IMR-90 (cell line): ENCODE measurements around the gene GPATCH8. TPM values are rescaled to one million over a fixed set of nuclear protein-coding genes. Genes with fewer than 3 reads are reported as not detected.

Source experiments
- ATAC-seq: fragments of 200-7000 bp; cut with Tn5 transposase; 2 replicates; pipeline ENCODE4 v1.9.1; 2020; ENCODE audit warnings: low read depth, mild to moderate bottlenecking, moderate library complexity
- BruUV-seq: library from RNA; stranded (reverse); fragments of 400-500 nt; replicated peaks from 2 replicates; lab custom pipeline; 2021; lab: Mats Ljungman, UMichigan
- CTCF ChIA-PET: fragments of 300-600 bp; formaldehyde crosslinking; extraction: SDS; loops from one replicate; lab custom pipeline; 2021; ENCODE audit warnings: antibody characterized with exemption; lab: Yijun Ruan, JAX
- POLR2A ChIA-PET: fragments of 300-600 bp; sonication (Branson Sonifier 250); formaldehyde crosslinking; loops from one replicate; lab custom pipeline; 2022; ENCODE audit warnings: antibody characterized with exemption; ENCODE audit not compliant: unreplicated experiment; lab: Charles Lee
- DNase-seq: peaks from one replicate; pipeline ENCODE4 v3.0.0; 2013
- H2AFZ ChIP-seq: replicated peaks from 2 replicates; pipeline ENCODE3; 2013; ENCODE audit warnings: low read length, mild to moderate bottlenecking; ENCODE audit not compliant: poor library complexity
- H2AK5ac ChIP-seq: 2 replicates; pipeline ENCODE4 v1.6.1; 2013; ENCODE audit warnings: low read depth, low read length, inconsistent platforms
- H2AK9ac ChIP-seq: replicated peaks from 2 replicates; pipeline ENCODE3; 2013; ENCODE audit warnings: mild to moderate bottlenecking, low read depth, low read length, moderate library complexity; ENCODE audit not compliant: poor library complexity
- H2BK120ac ChIP-seq: 2 replicates; pipeline ENCODE4 v1.6.1; 2013; ENCODE audit warnings: low read depth, low read length, inconsistent platforms
- H2BK15ac ChIP-seq: 3 replicates; pipeline ENCODE4 v1.6.1; 2013; ENCODE audit warnings: low read depth, low read length, inconsistent platforms
- H2BK20ac ChIP-seq: 2 replicates; pipeline ENCODE4 v1.6.1; 2013; ENCODE audit warnings: low read depth, mild to moderate bottlenecking, inconsistent platforms, low read length, moderate library complexity
- H2BK5ac ChIP-seq: 2 replicates; pipeline ENCODE4 v1.6.1; 2013; ENCODE audit warnings: mild to moderate bottlenecking, low read depth, low read length, inconsistent platforms; ENCODE audit not compliant: poor library complexity, severe bottlenecking
- H3K14ac ChIP-seq: replicated peaks from 2 replicates; pipeline ENCODE4 v1.6.1; 2013; ENCODE audit warnings: low read depth, low read length, inconsistent platforms
- H3K18ac ChIP-seq: 2 replicates; pipeline ENCODE4 v1.6.1; 2013; ENCODE audit warnings: low read depth, low read length, control low read depth
- H3K23ac ChIP-seq: 2 replicates; pipeline ENCODE4 v1.6.1; 2013; ENCODE audit warnings: low read depth, low read length, inconsistent platforms
- H3K27ac ChIP-seq: 2 replicates; pipeline ENCODE4 v1.5.1; 2013; ENCODE audit warnings: mild to moderate bottlenecking, control low read depth, low read length; ENCODE audit not compliant: insufficient read depth
- H3K27me3 ChIP-seq: 2 replicates; pipeline ENCODE4 v1.6.1; 2013; ENCODE audit warnings: low read length; ENCODE audit not compliant: control insufficient read depth, insufficient read depth
- H3K36me3 ChIP-seq: 2 replicates; pipeline ENCODE4 v1.6.1; 2013; ENCODE audit warnings: low read length, mixed read lengths; ENCODE audit not compliant: control insufficient read depth, insufficient read depth
- H3K4ac ChIP-seq: 2 replicates; pipeline ENCODE4 v1.6.1; 2013; ENCODE audit warnings: low read depth, low read length, inconsistent platforms
- H3K4me1 ChIP-seq: 2 replicates; pipeline ENCODE4 v1.6.1; 2013; ENCODE audit warnings: low read length, mixed read lengths; ENCODE audit not compliant: control insufficient read depth, insufficient read depth
- H3K4me2 ChIP-seq: 2 replicates; pipeline ENCODE4 v1.6.1; 2013; ENCODE audit warnings: low read depth, mild to moderate bottlenecking, control low read depth, low read length, moderate library complexity
- H3K4me3 ChIP-seq: 2 replicates; pipeline ENCODE4 v1.5.1; 2013; ENCODE audit warnings: low read depth, mild to moderate bottlenecking, control low read depth, low read length, moderate library complexity; ENCODE audit not compliant: insufficient read depth
- H3K56ac ChIP-seq: 2 replicates; pipeline ENCODE4 v1.6.1; 2013; ENCODE audit warnings: low read length, inconsistent platforms; ENCODE audit not compliant: insufficient read depth; ENCODE audit errors: extremely low read depth
- H3K79me1 ChIP-seq, 2 experiments: 2 replicates each; pipeline ENCODE4 v1.6.1; 2013; ENCODE audit warnings: low read length in 2 of 2, inconsistent platforms in 1 of 2, low read depth in 1 of 2
- H3K9ac ChIP-seq: 2 replicates; pipeline ENCODE4 v1.6.1; 2013; ENCODE audit warnings: low read depth, low read length, control low read depth
- H3K9me1 ChIP-seq: 2 replicates; pipeline ENCODE4 v1.6.1; 2013; ENCODE audit warnings: low read length, inconsistent platforms; ENCODE audit not compliant: insufficient read depth
- H3K9me3 ChIP-seq: 2 replicates; pipeline ENCODE4 v1.6.1; 2013; ENCODE audit warnings: low read length; ENCODE audit not compliant: control insufficient read depth, insufficient read depth
- H4K20me1 ChIP-seq: 2 replicates; pipeline ENCODE4 v1.6.1; 2013; ENCODE audit warnings: low read length, inconsistent platforms; ENCODE audit not compliant: insufficient read depth
- H4K5ac ChIP-seq: 2 replicates; pipeline ENCODE4 v1.6.1; 2013; ENCODE audit warnings: mild to moderate bottlenecking, low read depth, low read length, control low read depth
- H4K8ac ChIP-seq, 2 experiments: 2 replicates each; pipeline ENCODE4 v1.6.1; 2013; ENCODE audit warnings: low read depth in 2 of 2, low read length in 2 of 2, control low read depth in 1 of 2, inconsistent platforms in 1 of 2
- H4K91ac ChIP-seq: 2 replicates; pipeline ENCODE4 v1.6.1; 2013; ENCODE audit warnings: low read depth, low read length, inconsistent platforms; ENCODE audit not compliant: insufficient read depth
- CEBPB ChIP-seq: IDR thresholded peaks from 2 replicates; pipeline ENCODE4 v1.6.1; 2012; ENCODE audit warnings: low read depth, low read length, improper control_type of control experiment
- WGBS, 2 experiments: methylation state at CpG; one replicate each; pipeline versions ENCODE4 v1.1.5 to v1.1.7; 2013; ENCODE audit warnings: missing lambda C conversion rate in 2 of 2; ENCODE audit not compliant: insufficient read length in 1 of 2; ENCODE audit errors: extremely low coverage in 2 of 2; 5-methylcytosine and 5-hydroxymethylcytosine counted together
- dilution Hi-C: fragments of 300-500 bp; cut with HindIII; formaldehyde crosslinking; loops from one replicate; pipeline ENCODE4 v1.14.3; 2018; ENCODE audit warnings: low sequenced_read_pairs; ENCODE audit not compliant: unreplicated experiment
- in situ Hi-C: fragments of 300-500 bp; cut with MboI; formaldehyde crosslinking; loops from 3 replicates; pipeline ENCODE4 v1.14.3; 2019; ENCODE audit warnings: low sequenced_read_pairs, inconsistent platforms, mixed read lengths
- intact Hi-C: fragments of 100-400 bp; cut with micrococcal nuclease; formaldehyde crosslinking; loops from 2 replicates; pipeline ENCODE4 v1.10.0; 2022
- polyA plus RNA-seq, 3 experiments: library from polyadenylated mRNA; depleted of rRNA; stranded (reverse); fragments of >200 nt; gene quantifications; 2 replicates each; pipeline ENCODE4 v1.2.3, GENCODE V29; 2012; ENCODE audit warnings: low replicate concordance in 1 of 3
- total RNA-seq: library from RNA; depleted of rRNA; stranded (reverse); fragments of >200 nt; gene quantifications from 2 replicates; pipeline ENCODE4 v1.2.3, GENCODE V29; 2012

GPATCH8 gene
- total and polyA plus RNA-seq, 2 of the 4 experiments (the other 2 are of a cell fraction), result 8.8 to 13.2 TPM

- WGBS, 2 experiments, result no CpG with 5 or more reads among the region's 25 CpGs
- ATAC-seq (peak; percentile 21), DNase-seq (peak; percentile 24)
- dilution Hi-C loops (no loop called here), in situ Hi-C loops (loop anchor here (25.0 kb wide), 1 partner anchor 290 kb away; the partner anchor contains the start of gene UBTF), intact Hi-C loops (loop anchor here (1.0 to 10.0 kb wide), 3 partner anchors 55 to 288 kb away; partner anchors contain the start of gene UBTF)
- Histone ChIP-seq H3K4ac (peak overlapping the region; percentile 92), H4K8ac (peak overlapping the region; percentile 60 to 95), H3K27me3 (no peaks in the 10 kb centered on the region), H3K9me1 (peaks cover 5% of the 10 kb centered on the region; the same call in 1 of the 2 replicates), H3K36me3 (no peaks in the 10 kb centered on the region), H2AK9ac (peak overlapping the region; percentile 88), H2BK5ac (peak overlapping the region; percentile 78), H2BK15ac (no peak overlapping the region), H2AFZ (peak overlapping the region; percentile 81), H4K91ac (peak overlapping the region; percentile 86), H2AK5ac (peak overlapping the region; percentile 36), H3K4me2 (peak overlapping the region; percentile 97), H3K4me1 (peaks cover 2% of the 10 kb centered on the region; the same call in 1 of the 2 replicates), H4K5ac (peak overlapping the region; percentile 76), H3K9me3 (no peaks in the 10 kb centered on the region), H4K20me1 (peaks cover 38% of the 10 kb centered on the region), H3K27ac (peak overlapping the region; percentile 78), H3K4me3 (peak overlapping the region; percentile 77), H3K18ac (peak overlapping the region; percentile 74), H2BK120ac (no peak overlapping the region), H2BK20ac (no peak overlapping the region), H3K79me1 (peaks cover 0 to 34% of the 10 kb centered on the region in 2 experiments; a peak in 2 of 4 replicates), H3K9ac (peak overlapping the region; percentile 85), H3K23ac (peak overlapping the region; percentile 76), H3K56ac (peak overlapping the region; percentile 71), H3K14ac (peak overlapping the region; percentile 98)
- POLR2A ChIA-PET, result interaction anchor here (0.6 kb wide), 1 partner anchor 17 kb away, joined by 5 read pairs; no protein-coding TSS in a partner anchor
- TF ChIP-seq CEBPB, result no peak
- CTCF ChIA-PET, result interaction anchor here (1.2 kb wide), 1 partner anchor 20 kb away, joined by 4 read pairs; no protein-coding TSS in a partner anchor
- no TSS peak for BruUV-seq
Observed at GRCh38 chr17:44502598-44503146, 534 bp downstream of the GPATCH8 start.
